Breast epithelium (tissue), 3 donors: ENCODE results near the gene SCARF1.

ENCODE experiments used
- POLR2A ChIP-seq: fragments of 450-650 bp; IDR thresholded peaks from one replicate; pipeline ENCODE4 v1.6.1; 2016; ENCODE audit warnings: antibody characterized with exemption, mild to moderate bottlenecking, moderate library complexity
- TF ChIP-seq, protein P1 (sequence below), 3 donors: fragments of 450-650 bp; IDR thresholded peaks; one replicate each; pipeline ENCODE4 v1.5.1; 2016 to 2017; ENCODE audit warnings: antibody characterized with exemption in 3 of 3, mild to moderate bottlenecking in 3 of 3, moderate library complexity in 3 of 3

DNA sequence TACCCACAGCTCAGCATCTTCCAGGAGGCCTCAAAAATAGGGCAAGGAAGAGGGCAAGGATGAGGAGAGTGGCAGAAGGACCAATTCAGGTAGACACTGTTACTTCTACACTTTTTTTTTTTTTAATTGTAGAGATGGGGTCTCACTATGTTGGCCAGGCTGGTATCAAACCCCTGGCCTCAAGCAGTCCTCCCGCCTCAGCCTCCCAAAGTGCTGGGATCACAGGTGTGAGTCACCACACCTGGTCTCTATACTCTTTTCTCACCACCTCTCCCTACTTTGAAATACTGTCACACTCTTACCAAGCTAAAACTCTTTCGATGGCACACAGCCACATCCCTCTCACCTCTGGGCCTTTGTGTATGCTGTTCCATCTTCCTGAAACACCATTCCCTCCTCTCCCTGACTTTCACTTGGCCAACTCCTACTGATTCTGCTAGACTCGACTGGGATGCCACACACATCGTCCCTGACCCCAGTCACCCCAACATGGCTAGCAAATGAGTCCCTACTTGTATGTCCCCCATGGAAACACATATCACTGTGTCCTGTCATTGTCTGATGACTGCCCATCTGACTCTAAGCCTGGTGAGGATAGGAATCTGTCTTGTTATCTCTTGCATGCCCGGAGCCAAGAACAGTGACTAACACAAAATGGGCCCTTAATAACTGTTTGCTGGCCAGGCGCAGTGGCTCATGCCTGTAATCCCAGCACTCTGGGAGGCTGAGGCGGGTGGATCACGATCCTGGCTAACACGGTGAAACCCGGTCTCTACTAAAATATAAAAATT lies 9.7 kb downstream of the SCARF1 start:
- TF ChIP-seq POLR2A = no peak
- TF ChIP-seq, protein P1, sequence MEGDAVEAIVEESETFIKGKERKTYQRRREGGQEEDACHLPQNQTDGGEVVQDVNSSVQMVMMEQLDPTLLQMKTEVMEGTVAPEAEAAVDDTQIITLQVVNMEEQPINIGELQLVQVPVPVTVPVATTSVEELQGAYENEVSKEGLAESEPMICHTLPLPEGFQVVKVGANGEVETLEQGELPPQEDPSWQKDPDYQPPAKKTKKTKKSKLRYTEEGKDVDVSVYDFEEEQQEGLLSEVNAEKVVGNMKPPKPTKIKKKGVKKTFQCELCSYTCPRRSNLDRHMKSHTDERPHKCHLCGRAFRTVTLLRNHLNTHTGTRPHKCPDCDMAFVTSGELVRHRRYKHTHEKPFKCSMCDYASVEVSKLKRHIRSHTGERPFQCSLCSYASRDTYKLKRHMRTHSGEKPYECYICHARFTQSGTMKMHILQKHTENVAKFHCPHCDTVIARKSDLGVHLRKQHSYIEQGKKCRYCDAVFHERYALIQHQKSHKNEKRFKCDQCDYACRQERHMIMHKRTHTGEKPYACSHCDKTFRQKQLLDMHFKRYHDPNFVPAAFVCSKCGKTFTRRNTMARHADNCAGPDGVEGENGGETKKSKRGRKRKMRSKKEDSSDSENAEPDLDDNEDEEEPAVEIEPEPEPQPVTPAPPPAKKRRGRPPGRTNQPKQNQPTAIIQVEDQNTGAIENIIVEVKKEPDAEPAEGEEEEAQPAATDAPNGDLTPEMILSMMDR (IDR thresholded peaks at IDR 0.05) = no peak
